ENCODE data around the gene MORN1.

DNA sequence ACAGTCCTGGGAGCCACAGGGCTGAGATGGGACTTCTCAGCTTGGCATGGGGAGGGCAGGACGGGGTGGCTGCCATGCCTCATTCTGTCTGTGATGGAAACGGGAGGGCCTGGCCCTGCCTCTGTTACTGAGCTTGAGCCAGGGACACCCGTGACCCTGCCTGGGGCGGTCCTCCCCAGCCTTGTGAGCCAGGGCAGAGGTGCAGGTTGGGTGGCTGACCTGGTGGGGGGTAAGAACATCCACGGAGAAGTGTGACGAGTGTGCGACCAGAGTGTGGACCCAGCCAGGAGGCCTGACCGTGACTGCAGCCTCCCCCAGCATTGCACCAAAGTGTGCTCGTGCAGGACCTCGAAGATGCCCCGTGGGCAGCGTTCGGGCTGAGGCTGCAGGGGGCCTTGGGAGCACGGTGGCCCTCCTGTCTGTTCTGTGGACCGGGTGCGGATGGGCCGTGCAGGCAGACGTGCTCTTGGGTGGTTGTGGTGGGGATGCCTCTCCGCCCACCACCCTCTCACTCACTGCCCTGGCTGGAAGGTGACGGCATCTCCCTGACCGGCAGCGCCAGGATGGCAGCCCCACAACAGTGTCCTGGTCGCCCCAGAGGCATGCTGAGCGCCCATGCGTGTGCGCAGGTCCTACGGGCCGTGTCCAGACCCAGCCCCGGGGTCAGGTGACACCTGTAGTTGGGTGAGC is 117.8 kb downstream of the MORN1 start:
- no peak for TF ChIP-seq POLR2A (IDR thresholded peaks at IDR 0.05)
- TF ChIP-seq, protein P1, sequence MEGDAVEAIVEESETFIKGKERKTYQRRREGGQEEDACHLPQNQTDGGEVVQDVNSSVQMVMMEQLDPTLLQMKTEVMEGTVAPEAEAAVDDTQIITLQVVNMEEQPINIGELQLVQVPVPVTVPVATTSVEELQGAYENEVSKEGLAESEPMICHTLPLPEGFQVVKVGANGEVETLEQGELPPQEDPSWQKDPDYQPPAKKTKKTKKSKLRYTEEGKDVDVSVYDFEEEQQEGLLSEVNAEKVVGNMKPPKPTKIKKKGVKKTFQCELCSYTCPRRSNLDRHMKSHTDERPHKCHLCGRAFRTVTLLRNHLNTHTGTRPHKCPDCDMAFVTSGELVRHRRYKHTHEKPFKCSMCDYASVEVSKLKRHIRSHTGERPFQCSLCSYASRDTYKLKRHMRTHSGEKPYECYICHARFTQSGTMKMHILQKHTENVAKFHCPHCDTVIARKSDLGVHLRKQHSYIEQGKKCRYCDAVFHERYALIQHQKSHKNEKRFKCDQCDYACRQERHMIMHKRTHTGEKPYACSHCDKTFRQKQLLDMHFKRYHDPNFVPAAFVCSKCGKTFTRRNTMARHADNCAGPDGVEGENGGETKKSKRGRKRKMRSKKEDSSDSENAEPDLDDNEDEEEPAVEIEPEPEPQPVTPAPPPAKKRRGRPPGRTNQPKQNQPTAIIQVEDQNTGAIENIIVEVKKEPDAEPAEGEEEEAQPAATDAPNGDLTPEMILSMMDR (IDR thresholded peaks at IDR 0.05) = no peak
- no peak for TF ChIP-seq POLR2AphosphoS5 (IDR thresholded peaks at IDR 0.05; ENCODE audit: insufficient read depth in 1 of 2, low read depth in 1 of 2)
